Hepatocyte (in vitro differentiated cells): Measurements from ENCODE around the gene GAS2.

ENCODE experiments used
- EZH2 ChIP-seq: fragments of 200-600 bp; sonication (generic); IDR thresholded peaks from 2 replicates; pipeline ENCODE4 v1.6.1; 2016; ENCODE audit warnings: antibody characterized with exemption, mild to moderate bottlenecking, borderline replicate concordance
- TF ChIP-seq, protein P1 (sequence below): fragments of 200-600 bp; sonication (generic); IDR thresholded peaks from 2 replicates; pipeline ENCODE4 v1.5.1; 2016; ENCODE audit warnings: antibody characterized with exemption, mild to moderate bottlenecking; ENCODE audit not compliant: poor library complexity

DNA sequence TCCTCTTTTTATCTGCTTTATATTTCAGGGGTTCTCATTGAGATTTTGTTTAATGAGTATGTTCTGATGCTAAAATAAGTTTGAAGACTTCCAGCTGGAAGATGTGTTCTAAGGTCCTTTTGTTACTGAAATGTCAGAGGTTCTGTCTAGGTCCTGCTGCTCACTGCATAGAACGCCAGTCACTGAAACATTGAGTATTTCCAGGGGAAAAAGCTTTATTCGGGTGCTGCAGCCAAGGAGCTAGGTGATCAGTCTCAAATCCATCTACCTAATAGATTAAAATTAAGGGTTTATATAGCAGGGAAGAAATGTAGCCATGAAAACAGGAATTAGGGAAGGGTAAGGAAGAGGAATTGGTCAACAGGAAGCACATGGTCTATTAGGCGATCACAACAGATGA lies 143.5 kb downstream of the GAS2 start:
- no peak for TF ChIP-seq EZH2
- TF ChIP-seq, protein P1, sequence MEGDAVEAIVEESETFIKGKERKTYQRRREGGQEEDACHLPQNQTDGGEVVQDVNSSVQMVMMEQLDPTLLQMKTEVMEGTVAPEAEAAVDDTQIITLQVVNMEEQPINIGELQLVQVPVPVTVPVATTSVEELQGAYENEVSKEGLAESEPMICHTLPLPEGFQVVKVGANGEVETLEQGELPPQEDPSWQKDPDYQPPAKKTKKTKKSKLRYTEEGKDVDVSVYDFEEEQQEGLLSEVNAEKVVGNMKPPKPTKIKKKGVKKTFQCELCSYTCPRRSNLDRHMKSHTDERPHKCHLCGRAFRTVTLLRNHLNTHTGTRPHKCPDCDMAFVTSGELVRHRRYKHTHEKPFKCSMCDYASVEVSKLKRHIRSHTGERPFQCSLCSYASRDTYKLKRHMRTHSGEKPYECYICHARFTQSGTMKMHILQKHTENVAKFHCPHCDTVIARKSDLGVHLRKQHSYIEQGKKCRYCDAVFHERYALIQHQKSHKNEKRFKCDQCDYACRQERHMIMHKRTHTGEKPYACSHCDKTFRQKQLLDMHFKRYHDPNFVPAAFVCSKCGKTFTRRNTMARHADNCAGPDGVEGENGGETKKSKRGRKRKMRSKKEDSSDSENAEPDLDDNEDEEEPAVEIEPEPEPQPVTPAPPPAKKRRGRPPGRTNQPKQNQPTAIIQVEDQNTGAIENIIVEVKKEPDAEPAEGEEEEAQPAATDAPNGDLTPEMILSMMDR, result no peak
